ENCODE results near the gene NOXA1. TPM values are rescaled to one million over a fixed set of nuclear protein-coding genes. Genes with fewer than 3 reads are reported as not detected.
"Not testable (repeated sequence)": the region's sequence is repeated elsewhere in the genome, so short reads cannot be mapped to it uniquely, and the experiment has no call there.

Gene NOXA1
- polyA plus RNA-seq, 3 donors, result 2.0 to 6.8 (median 3.1) TPM

- 74 to 85% (median 78%) methylated on average over 12 of the region's 12 CpGs for WGBS, 3 donors
- H3K27ac ChIP-seq (ENCODE audit: low read depth, low read length), result not testable (repeated sequence)
These were observed 36.6 kb upstream of the NOXA1 start for GRCh38 chr9:137386507-137387113.

GRCh38 chr9:137387114-137387890, 35.9 kb upstream of the NOXA1 start:
- H3K27ac ChIP-seq (ENCODE audit: low read depth, low read length), result no peak overlapping the region
- WGBS, 3 donors, result 47 to 78% (median 53%) methylated on average over 32 to 34 of the region's 34 CpGs

GRCh38 chr9:137387891-137388560, 35.2 kb upstream of the NOXA1 start:
- no peak overlapping the region for H3K27ac ChIP-seq (ENCODE audit: low read depth, low read length)
- WGBS, 3 donors, result 71 to 79% (median 77%) methylated on average over 26 of the region's 26 CpGs

- no peak overlapping the region for H3K27ac ChIP-seq (ENCODE audit: low read depth, low read length)
- WGBS, 3 donors, result 87 to 90% (median 90%) methylated on average over 45 to 47 of the region's 47 CpGs
These were observed 34.4 kb upstream of the NOXA1 start for GRCh38 chr9:137388589-137389427.

GRCh38 chr9:137389428-137389746, 33.8 kb upstream of the NOXA1 start:
- WGBS, 3 donors, result 92 to 96% (median 93%) methylated on average over 13 of the region's 13 CpGs

GRCh38 chr9:137390553-137391410, 32.4 kb upstream of the NOXA1 start:
- WGBS, 3 donors, result 66 to 77% (median 74%) methylated on average over 36 to 42 of the region's 42 CpGs
- H3K27ac ChIP-seq (ENCODE audit: low read depth, low read length), result no peak overlapping the region

More at GRCh38 chr9:137389428-137389746, 33.8 kb upstream of the NOXA1 start:
- no peak overlapping the region for H3K27ac ChIP-seq (ENCODE audit: low read depth, low read length)

- H3K27ac ChIP-seq (ENCODE audit: low read depth, low read length), result no peak overlapping the region
- 64 to 73% (median 73%) methylated on average over 20 to 22 of the region's 22 CpGs for WGBS, 3 donors
These were observed 31.8 kb upstream of the NOXA1 start for GRCh38 chr9:137391411-137391754.

GRCh38 chr9:137392232-137393007, 30.8 kb upstream of the NOXA1 start:
- no peak overlapping the region for H3K27ac ChIP-seq (ENCODE audit: low read depth, low read length)
- 97 to 98% (median 97%) methylated on average over 22 to 23 of the region's 23 CpGs for WGBS, 3 donors

- no peak overlapping the region for H3K27ac ChIP-seq (ENCODE audit: low read depth, low read length)
- WGBS, 3 donors, result 90 to 97% (median 94%) methylated on average over 27 to 28 of the region's 28 CpGs
These were observed 29.7 kb upstream of the NOXA1 start for GRCh38 chr9:137393176-137394150.

GRCh38 chr9:137394866-137395665, 28.1 kb upstream of the NOXA1 start:
- WGBS, 3 donors, result 90 to 95% (median 93%) methylated on average over 35 to 36 of the region's 36 CpGs
- H3K27ac ChIP-seq (ENCODE audit: low read depth, low read length), result no peak overlapping the region

GRCh38 chr9:137395666-137396010, 27.6 kb upstream of the NOXA1 start:
- 86 to 93% (median 93%) methylated on average over 10 to 11 of the region's 11 CpGs for WGBS, 3 donors
- H3K27ac ChIP-seq (ENCODE audit: low read depth, low read length), result no peak overlapping the region

- WGBS, 3 donors, result 90 to 91% (median 91%) methylated on average over 15 of the region's 15 CpGs
- no peak overlapping the region for H3K27ac ChIP-seq (ENCODE audit: low read depth, low read length)
These were observed 27.0 kb upstream of the NOXA1 start for GRCh38 chr9:137396227-137396626.

- H3K27ac ChIP-seq (ENCODE audit: low read depth, low read length), result no peak overlapping the region
- 92 to 96% (median 93%) methylated on average over 26 of the region's 26 CpGs for WGBS, 3 donors
These were observed 26.4 kb upstream of the NOXA1 start for GRCh38 chr9:137396634-137397367.

- H3K27ac ChIP-seq (ENCODE audit: low read depth, low read length), result no peak overlapping the region
- 95 to 97% (median 95%) methylated on average over 20 of the region's 20 CpGs for WGBS, 3 donors
These were observed 25.3 kb upstream of the NOXA1 start for GRCh38 chr9:137397675-137398423.
